ENCODE results near the gene STXBP3. TPM values are rescaled to one million over a fixed set of nuclear protein-coding genes. Genes with fewer than 3 reads are reported as not detected.

STXBP3 gene
- total RNA-seq, 2 experiments from 2014 or later = 38.9 to 39.3 TPM

- intact Hi-C loops (cut with DNase I, micrococcal nuclease) = no loop called here
- no peak for ATAC-seq
- Mint-ChIP-seq H3K4me3 (no peak overlapping the region), H3K27ac (no peak overlapping the region), H3K36me3 (ENCODE audit: low read depth) (peaks cover 4% of the 10 kb centered on the region), H3K4me1 (no peaks in the 10 kb centered on the region), H3K9me3 (ENCODE audit: low read depth) (no peaks in the 10 kb centered on the region), H3K27me3 (no peaks in the 10 kb centered on the region)
- ChIA-PET CTCF (interaction anchor here (1.5 kb wide), 1 partner anchor 18 kb away, joined by 4 read pairs; no protein-coding TSS in a partner anchor), POLR2A (no interaction called here)
- DNase-seq = no peak
Measured at GRCh38 chr1:108811611-108812010, 65.1 kb downstream of the STXBP3 start.

- H3K4me1 Mint-ChIP-seq = no peaks in the 10 kb centered on the region
- H3K27me3 Mint-ChIP-seq = no peaks in the 10 kb centered on the region
- CTCF ChIA-PET = no interaction called here
- peaks cover 2% of the 10 kb centered on the region for H3K36me3 Mint-ChIP-seq (ENCODE audit: low read depth)
- no peak overlapping the region for H3K27ac Mint-ChIP-seq
- ATAC-seq (no peak), DNase-seq (no peak)
- POLR2A ChIA-PET = no interaction called here
- H3K9me3 Mint-ChIP-seq (ENCODE audit: low read depth) = no peaks in the 10 kb centered on the region
- intact Hi-C loops (cut with DNase I, micrococcal nuclease) = no loop called here
- H3K4me3 Mint-ChIP-seq = no peak overlapping the region
Measured at GRCh38 chr1:108813326-108813725, 66.9 kb downstream of the STXBP3 start.

- Mint-ChIP-seq H3K4me3 (no peak overlapping the region), H3K4me1 (no peaks in the 10 kb centered on the region), H3K27me3 (no peaks in the 10 kb centered on the region), H3K27ac (no peak overlapping the region), H3K9me3 (ENCODE audit: low read depth) (no peaks in the 10 kb centered on the region), H3K36me3 (ENCODE audit: low read depth) (no peaks in the 10 kb centered on the region)
- ATAC-seq = no peak
- ChIA-PET POLR2A (no interaction called here), CTCF (interaction anchor here (1.5 kb wide), 1 partner anchor 14 kb away, joined by 4 read pairs; no protein-coding TSS in a partner anchor)
- intact Hi-C loops (cut with DNase I, micrococcal nuclease) = no loop called here
- no peak for DNase-seq
Measured at GRCh38 chr1:108814343-108815125, 68.1 kb downstream of the STXBP3 start.

GRCh38 chr1:108815566-108815965 is 69.1 kb downstream of the STXBP3 start:
- Mint-ChIP-seq H3K36me3 (ENCODE audit: low read depth) (no peaks in the 10 kb centered on the region), H3K27ac (no peak overlapping the region), H3K4me3 (no peak overlapping the region), H3K9me3 (ENCODE audit: low read depth) (no peaks in the 10 kb centered on the region), H3K27me3 (no peaks in the 10 kb centered on the region), H3K4me1 (no peaks in the 10 kb centered on the region)
- no peak for ATAC-seq
- POLR2A ChIA-PET = no interaction called here
- CTCF ChIA-PET = no interaction called here
- no peak for DNase-seq
- intact Hi-C loops (cut with DNase I, micrococcal nuclease) = no loop called here

GRCh38 chr1:108816049-108816893 is 69.8 kb downstream of the STXBP3 start:
- no peaks in the 10 kb centered on the region for H3K36me3 Mint-ChIP-seq (ENCODE audit: low read depth)
- ATAC-seq (no peak), DNase-seq (no peak)
- no peaks in the 10 kb centered on the region for H3K27me3 Mint-ChIP-seq
- intact Hi-C loops (cut with DNase I, micrococcal nuclease) = no loop called here
- ChIA-PET CTCF (interaction anchor here (0.7 to 1.4 kb wide), 4 partner anchors 11 to 666 kb away, joined by 3 to 5 read pairs (median 4); no protein-coding TSS in a partner anchor), POLR2A (no interaction called here)
- no peaks in the 10 kb centered on the region for H3K4me1 Mint-ChIP-seq
- no peaks in the 10 kb centered on the region for H3K9me3 Mint-ChIP-seq (ENCODE audit: low read depth)
- no peak overlapping the region for H3K4me3 Mint-ChIP-seq
- no peak overlapping the region for H3K27ac Mint-ChIP-seq

- no peaks in the 10 kb centered on the region for H3K27me3 Mint-ChIP-seq
- intact Hi-C loops (cut with DNase I, micrococcal nuclease) = no loop called here
- no peak overlapping the region for H3K4me3 Mint-ChIP-seq
- ChIA-PET CTCF (interaction anchor here (0.7 to 1.4 kb wide), 4 partner anchors 11 to 666 kb away, joined by 3 to 5 read pairs (median 4); no protein-coding TSS in a partner anchor), POLR2A (no interaction called here)
- no peak for ATAC-seq
- H3K36me3 Mint-ChIP-seq (ENCODE audit: low read depth) = no peaks in the 10 kb centered on the region
- no peak for DNase-seq
- no peaks in the 10 kb centered on the region for H3K4me1 Mint-ChIP-seq
- no peaks in the 10 kb centered on the region for H3K9me3 Mint-ChIP-seq (ENCODE audit: low read depth)
- H3K27ac Mint-ChIP-seq = no peak overlapping the region
Measured at GRCh38 chr1:108817016-108817415, 70.5 kb downstream of the STXBP3 start.

- no peak for ATAC-seq
- Mint-ChIP-seq H3K27ac (no peak overlapping the region), H3K9me3 (ENCODE audit: low read depth) (no peaks in the 10 kb centered on the region), H3K27me3 (no peaks in the 10 kb centered on the region), H3K4me3 (no peak overlapping the region), H3K36me3 (ENCODE audit: low read depth) (no peaks in the 10 kb centered on the region), H3K4me1 (no peaks in the 10 kb centered on the region)
- intact Hi-C loops (cut with DNase I, micrococcal nuclease) = no loop called here
- DNase-seq = no peak
- ChIA-PET POLR2A (no interaction called here), CTCF (interaction anchor here (1.0 to 1.4 kb wide), 2 partner anchors 10 to 22 kb away, joined by 3 to 4 read pairs; no protein-coding TSS in a partner anchor)
Measured at GRCh38 chr1:108817811-108818210, 71.3 kb downstream of the STXBP3 start.

- DNase-seq (no peak), ATAC-seq (no peak)
- no peak overlapping the region for H3K4me3 Mint-ChIP-seq
- no peaks in the 10 kb centered on the region for H3K36me3 Mint-ChIP-seq (ENCODE audit: low read depth)
- intact Hi-C loops (cut with DNase I, micrococcal nuclease) = no loop called here
- H3K27me3 Mint-ChIP-seq = no peaks in the 10 kb centered on the region
- CTCF ChIA-PET = interaction anchor here (0.7 to 13.5 kb wide), 5 partner anchors 9 to 105 kb away, joined by 3 to 205 read pairs (median 3); no protein-coding TSS in a partner anchor
- no peak overlapping the region for H3K27ac Mint-ChIP-seq
- no peaks in the 10 kb centered on the region for H3K4me1 Mint-ChIP-seq
- POLR2A ChIA-PET = interaction anchor here (0.6 kb wide), 1 partner anchor 211 kb away, joined by 5 read pairs; no protein-coding TSS in a partner anchor
- H3K9me3 Mint-ChIP-seq (ENCODE audit: low read depth) = no peaks in the 10 kb centered on the region
Measured at GRCh38 chr1:108819878-108820277, 73.4 kb downstream of the STXBP3 start.

GRCh38 chr1:108823632-108824031 is 77.2 kb downstream of the STXBP3 start:
- DNase-seq = no peak
- H3K4me3 Mint-ChIP-seq = no peak overlapping the region
- H3K9me3 Mint-ChIP-seq (ENCODE audit: low read depth) = no peaks in the 10 kb centered on the region
- H3K36me3 Mint-ChIP-seq (ENCODE audit: low read depth) = no peaks in the 10 kb centered on the region
- no peaks in the 10 kb centered on the region for H3K4me1 Mint-ChIP-seq
- no peak overlapping the region for H3K27ac Mint-ChIP-seq
- ChIA-PET POLR2A (no interaction called here), CTCF (interaction anchor here (0.9 to 13.5 kb wide), 2 partner anchors 17 to 76 kb away, joined by 3 to 205 read pairs; no protein-coding TSS in a partner anchor)
- intact Hi-C loops (cut with DNase I, micrococcal nuclease) = no loop called here
- ATAC-seq = no peak
- H3K27me3 Mint-ChIP-seq = no peaks in the 10 kb centered on the region

- Mint-ChIP-seq H3K4me3 (no peak overlapping the region), H3K9me3 (ENCODE audit: low read depth) (no peaks in the 10 kb centered on the region), H3K27me3 (no peaks in the 10 kb centered on the region), H3K36me3 (ENCODE audit: low read depth) (no peaks in the 10 kb centered on the region), H3K4me1 (no peaks in the 10 kb centered on the region), H3K27ac (no peak overlapping the region)
- DNase-seq (no peak), ATAC-seq (no peak)
- intact Hi-C loops (cut with DNase I, micrococcal nuclease) = no loop called here
- CTCF ChIA-PET = interaction anchor here (0.9 to 13.5 kb wide), 3 partner anchors 16 to 288 kb away, joined by 3 to 205 read pairs (median 4); a partner anchor contains a TSS
- POLR2A ChIA-PET = no interaction called here
Measured at GRCh38 chr1:108824051-108824450, 77.6 kb downstream of the STXBP3 start.

GRCh38 chr1:108826081-108826635 is 79.7 kb downstream of the STXBP3 start:
- POLR2A ChIA-PET = interaction anchor here (0.6 kb wide), 1 partner anchor 116 kb away, joined by 4 read pairs; no protein-coding TSS in a partner anchor
- intact Hi-C loops (cut with DNase I, micrococcal nuclease) = loop anchor here in 1 of 2 experiments (5.0 kb wide), 1 partner anchor 366 kb away; no protein-coding TSS in a partner anchor
- ATAC-seq (no peak), DNase-seq (no peak)
- Mint-ChIP-seq H3K4me1 (no peaks in the 10 kb centered on the region), H3K27ac (no peak overlapping the region), H3K9me3 (ENCODE audit: low read depth) (no peaks in the 10 kb centered on the region), H3K27me3 (no peaks in the 10 kb centered on the region), H3K4me3 (no peak overlapping the region), H3K36me3 (ENCODE audit: low read depth) (no peaks in the 10 kb centered on the region)
- CTCF ChIA-PET = interaction anchor here (1.3 to 13.5 kb wide), 4 partner anchors 19 to 285 kb away, joined by 4 to 205 read pairs (median 14); a partner anchor contains a TSS

Measured in activated CD4-positive, alpha-beta T cell treated with anti-CD3 and anti-CD28 coated beads for 36 hours (primary cell).